ENCODE measurements around the gene NUDT9.
"Not testable (repeated sequence)": the region's sequence is repeated elsewhere in the genome, so short reads cannot be mapped to it uniquely, and the experiment has no call there.

The NUDT9 gene

DNA sequence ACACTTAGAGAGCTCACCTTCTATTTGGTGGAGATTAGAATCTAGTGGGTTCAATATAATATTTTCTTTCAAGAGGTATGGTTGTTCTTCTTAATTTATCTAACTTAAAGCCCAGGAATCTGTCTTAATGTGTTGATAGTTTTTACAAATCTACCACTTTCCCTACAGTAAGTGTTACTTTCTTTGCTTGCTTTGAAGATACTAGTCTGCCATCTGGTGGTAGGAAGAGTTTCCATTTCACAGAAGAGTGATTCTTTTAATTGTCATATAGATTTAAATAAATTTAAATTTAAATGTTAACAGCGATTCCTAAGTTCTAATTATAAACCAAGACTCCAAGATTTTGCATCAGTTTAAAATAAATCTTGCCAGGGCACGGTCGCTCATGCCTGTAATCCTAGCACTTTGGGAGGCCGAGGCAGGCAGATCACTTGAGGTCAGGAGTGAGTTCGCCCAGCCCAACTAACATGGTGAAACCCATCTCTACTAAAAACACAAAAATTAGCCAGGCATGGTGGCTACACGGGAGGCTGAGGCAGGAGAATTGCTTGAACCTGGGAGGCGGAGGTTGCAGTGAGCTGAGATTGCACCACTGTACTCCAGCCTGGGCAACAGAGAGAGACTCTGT is 43.5 kb downstream of the NUDT9 start:
- no peak overlapping the region for H3K4me3 ChIP-seq (ENCODE audit: low read depth, low read length)
- H3K4me1 ChIP-seq = no peaks in the 10 kb centered on the region; the same call in 1 of the 2 replicates
- H3K36me3 ChIP-seq = no peaks in the 10 kb centered on the region
- no peaks in the 10 kb centered on the region for H3K9me3 ChIP-seq
- TF ChIP-seq, protein P1, sequence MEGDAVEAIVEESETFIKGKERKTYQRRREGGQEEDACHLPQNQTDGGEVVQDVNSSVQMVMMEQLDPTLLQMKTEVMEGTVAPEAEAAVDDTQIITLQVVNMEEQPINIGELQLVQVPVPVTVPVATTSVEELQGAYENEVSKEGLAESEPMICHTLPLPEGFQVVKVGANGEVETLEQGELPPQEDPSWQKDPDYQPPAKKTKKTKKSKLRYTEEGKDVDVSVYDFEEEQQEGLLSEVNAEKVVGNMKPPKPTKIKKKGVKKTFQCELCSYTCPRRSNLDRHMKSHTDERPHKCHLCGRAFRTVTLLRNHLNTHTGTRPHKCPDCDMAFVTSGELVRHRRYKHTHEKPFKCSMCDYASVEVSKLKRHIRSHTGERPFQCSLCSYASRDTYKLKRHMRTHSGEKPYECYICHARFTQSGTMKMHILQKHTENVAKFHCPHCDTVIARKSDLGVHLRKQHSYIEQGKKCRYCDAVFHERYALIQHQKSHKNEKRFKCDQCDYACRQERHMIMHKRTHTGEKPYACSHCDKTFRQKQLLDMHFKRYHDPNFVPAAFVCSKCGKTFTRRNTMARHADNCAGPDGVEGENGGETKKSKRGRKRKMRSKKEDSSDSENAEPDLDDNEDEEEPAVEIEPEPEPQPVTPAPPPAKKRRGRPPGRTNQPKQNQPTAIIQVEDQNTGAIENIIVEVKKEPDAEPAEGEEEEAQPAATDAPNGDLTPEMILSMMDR (IDR thresholded peaks at IDR 0.05; ENCODE audit: low read depth, low read length) = peak; percentile 65
- no peaks in the 10 kb centered on the region for H3K27me3 ChIP-seq
- peak; percentile 9 for DNase-seq

- Histone ChIP-seq H3K27me3 (no peaks in the 10 kb centered on the region), H3K4me1 (no peaks in the 10 kb centered on the region; the same call in 1 of the 2 replicates), H3K36me3 (no peaks in the 10 kb centered on the region), H3K4me3 (ENCODE audit: low read depth, low read length) (no peak overlapping the region), H3K9me3 (no peaks in the 10 kb centered on the region)
- TF ChIP-seq, protein P1 (IDR thresholded peaks at IDR 0.05; ENCODE audit: low read depth, low read length) = no peak
- DNase-seq = no peak
Observed at GRCh38 chr4:87469390-87469789, 47.0 kb downstream of the NUDT9 start.

GRCh38 chr4:87476934-87477333 is 54.6 kb downstream of the NUDT9 start:
- H3K4me1 ChIP-seq = no peaks in the 10 kb centered on the region
- H3K4me3 ChIP-seq (ENCODE audit: low read depth, low read length) = no peak overlapping the region
- H3K36me3 ChIP-seq = no peaks in the 10 kb centered on the region
- TF ChIP-seq, protein P1 (IDR thresholded peaks at IDR 0.05; ENCODE audit: low read depth, low read length) = no peak
- no peaks in the 10 kb centered on the region for H3K9me3 ChIP-seq
- H3K27me3 ChIP-seq = no peaks in the 10 kb centered on the region
- DNase-seq = no peak

DNA sequence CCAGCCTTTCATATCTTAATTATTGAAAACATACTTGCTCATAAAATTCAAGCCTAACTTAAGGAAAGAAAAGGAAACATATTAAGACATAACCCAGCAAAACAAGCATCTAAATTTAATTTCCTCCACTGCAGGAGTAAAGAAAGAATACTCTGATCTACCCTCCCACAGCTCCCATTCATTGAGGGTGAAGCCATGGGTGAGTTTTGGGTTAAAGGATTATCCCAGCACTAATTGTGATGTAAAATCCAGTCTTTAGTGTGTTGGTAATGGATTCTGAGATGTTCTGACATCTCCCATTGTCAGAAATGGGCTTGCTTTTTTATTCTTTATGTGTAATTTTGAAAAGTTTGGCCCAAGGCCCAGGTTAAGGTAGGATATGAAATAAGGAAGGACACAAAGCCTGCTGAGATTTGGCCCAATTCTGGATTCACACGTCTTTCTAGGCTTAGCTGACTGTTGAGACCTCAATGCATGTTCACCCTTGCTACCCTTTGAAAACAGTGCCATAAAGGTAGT is 56.4 kb downstream of the NUDT9 start:
- Histone ChIP-seq H3K9me3 (no peaks in the 10 kb centered on the region), H3K36me3 (no peaks in the 10 kb centered on the region), H3K4me1 (no peaks in the 10 kb centered on the region), H3K27me3 (no peaks in the 10 kb centered on the region), H3K4me3 (ENCODE audit: low read depth, low read length) (no peak overlapping the region)
- no peak for DNase-seq
- TF ChIP-seq, protein P1 (IDR thresholded peaks at IDR 0.05; ENCODE audit: low read depth, low read length) = no peak

DNA sequence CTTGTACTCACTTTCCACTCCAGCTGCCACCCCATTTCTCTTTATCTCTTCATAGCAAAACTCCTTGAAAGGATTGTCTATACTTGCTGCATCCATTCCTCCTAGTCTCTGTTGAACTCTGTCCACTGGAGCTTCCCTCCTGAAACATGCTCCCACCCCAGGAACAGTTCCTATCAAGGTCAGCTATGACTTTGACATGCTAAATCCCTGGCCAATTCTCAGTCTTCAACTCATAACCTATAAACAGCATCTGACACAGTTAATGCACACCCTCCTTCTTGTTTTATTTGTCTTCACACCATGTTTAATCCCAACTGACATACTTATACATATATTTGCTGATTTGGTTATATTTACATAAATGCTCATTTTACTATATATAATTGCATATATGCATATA is 59.0 kb downstream of the NUDT9 start:
- no peaks in the 10 kb centered on the region for H3K9me3 ChIP-seq
- TF ChIP-seq, protein P1 (IDR thresholded peaks at IDR 0.05; ENCODE audit: low read depth, low read length) = no peak
- no peak for DNase-seq
- no peaks in the 10 kb centered on the region for H3K27me3 ChIP-seq
- no peaks in the 10 kb centered on the region for H3K4me1 ChIP-seq
- H3K36me3 ChIP-seq = no peaks in the 10 kb centered on the region
- H3K4me3 ChIP-seq (ENCODE audit: low read depth, low read length) = no peak overlapping the region

- not testable (repeated sequence) for DNase-seq; H3K27me3 ChIP-seq; H3K36me3 ChIP-seq; H3K4me1 ChIP-seq; H3K4me3 ChIP-seq (ENCODE audit: low read depth, low read length); H3K9me3 ChIP-seq
Observed at GRCh38 chr4:87483247-87483646, 60.9 kb downstream of the NUDT9 start.

GRCh38 chr4:87488666-87489065 is 66.3 kb downstream of the NUDT9 start:
- not testable (repeated sequence) for H3K9me3 ChIP-seq, DNase-seq

More at GRCh38 chr4:87488666-87489065, 66.3 kb downstream of the NUDT9 start:
- not testable (repeated sequence) for H3K36me3 ChIP-seq; H3K4me1 ChIP-seq; H3K27me3 ChIP-seq; H3K4me3 ChIP-seq (ENCODE audit: low read depth, low read length)
